ENCODE measurements around the gene LRRIQ3.

DNA sequence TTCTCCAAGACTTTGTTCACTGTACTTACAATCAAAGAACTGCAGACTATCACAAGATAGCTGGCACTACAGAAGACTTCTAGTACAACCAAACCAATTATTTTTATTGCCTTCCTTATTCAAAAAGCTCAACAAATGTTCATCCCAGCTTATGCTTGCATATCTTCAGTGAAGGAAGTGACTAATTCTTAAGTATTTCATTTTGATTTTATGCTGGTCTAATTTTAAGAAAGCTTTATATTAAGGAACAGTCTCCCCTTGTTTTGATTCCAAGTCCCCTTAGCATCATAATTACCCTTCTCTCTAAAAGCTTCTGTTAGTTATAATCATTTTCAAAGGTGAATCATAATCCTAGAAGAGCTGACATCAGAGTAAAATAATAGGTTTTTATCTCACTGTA, 132.9 kb downstream of the LRRIQ3 start:
- no peak for TF ChIP-seq RAD51 (IDR thresholded peaks at IDR 0.05; ENCODE audit: borderline replicate concordance, low read depth)
- TF ChIP-seq CC2D1A (IDR thresholded peaks at IDR 0.05): no peak
- TF ChIP-seq, protein P1, sequence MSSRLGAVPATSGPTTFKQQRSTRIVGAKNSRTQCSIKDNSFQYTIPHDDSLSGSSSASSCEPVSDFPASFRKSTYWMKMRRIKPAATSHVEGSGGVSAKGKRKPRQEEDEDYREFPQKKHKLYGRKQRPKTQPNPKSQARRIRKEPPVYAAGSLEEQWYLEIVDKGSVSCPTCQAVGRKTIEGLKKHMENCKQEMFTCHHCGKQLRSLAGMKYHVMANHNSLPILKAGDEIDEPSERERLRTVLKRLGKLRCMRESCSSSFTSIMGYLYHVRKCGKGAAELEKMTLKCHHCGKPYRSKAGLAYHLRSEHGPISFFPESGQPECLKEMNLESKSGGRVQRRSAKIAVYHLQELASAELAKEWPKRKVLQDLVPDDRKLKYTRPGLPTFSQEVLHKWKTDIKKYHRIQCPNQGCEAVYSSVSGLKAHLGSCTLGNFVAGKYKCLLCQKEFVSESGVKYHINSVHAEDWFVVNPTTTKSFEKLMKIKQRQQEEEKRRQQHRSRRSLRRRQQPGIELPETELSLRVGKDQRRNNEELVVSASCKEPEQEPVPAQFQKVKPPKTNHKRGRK (tag; IDR thresholded peaks at IDR 0.05): no peak
- TF ChIP-seq GABPB1 (CRISPR knock-in tag; IDR thresholded peaks at IDR 0.05): no peak
- TF ChIP-seq ZNF146 (CRISPR knock-in tag; IDR thresholded peaks at IDR 0.05; ENCODE audit: unreplicated experiment): no peak
- TF ChIP-seq MAFF (IDR thresholded peaks at IDR 0.05; ENCODE audit: low read length): no peak
- TF ChIP-seq SIN3A (IDR thresholded peaks at IDR 0.05; ENCODE audit: borderline replicate concordance in 2 of 2, control insufficient read depth in 1 of 2, low read depth in 2 of 2, low read length in 2 of 2): no peak
- TF ChIP-seq SPI1 (IDR thresholded peaks at IDR 0.05; ENCODE audit: borderline replicate concordance, low read depth, low read length): no peak
- TF ChIP-seq, protein P2, sequence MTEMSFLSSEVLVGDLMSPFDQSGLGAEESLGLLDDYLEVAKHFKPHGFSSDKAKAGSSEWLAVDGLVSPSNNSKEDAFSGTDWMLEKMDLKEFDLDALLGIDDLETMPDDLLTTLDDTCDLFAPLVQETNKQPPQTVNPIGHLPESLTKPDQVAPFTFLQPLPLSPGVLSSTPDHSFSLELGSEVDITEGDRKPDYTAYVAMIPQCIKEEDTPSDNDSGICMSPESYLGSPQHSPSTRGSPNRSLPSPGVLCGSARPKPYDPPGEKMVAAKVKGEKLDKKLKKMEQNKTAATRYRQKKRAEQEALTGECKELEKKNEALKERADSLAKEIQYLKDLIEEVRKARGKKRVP (CRISPR knock-in tag; IDR thresholded peaks at IDR 0.05): no peak
